GM12872 (cell line): ENCODE data around the gene BRI3.

ENCODE experiments used
- TF ChIP-seq, protein P1 (sequence below): IDR thresholded peaks from 3 replicates; pipeline ENCODE4 v1.5.1; 2011; ENCODE audit warnings: low read depth, mild to moderate bottlenecking, low read length, moderate library complexity; ENCODE audit not compliant: insufficient read depth

BRI3 gene

DNA sequence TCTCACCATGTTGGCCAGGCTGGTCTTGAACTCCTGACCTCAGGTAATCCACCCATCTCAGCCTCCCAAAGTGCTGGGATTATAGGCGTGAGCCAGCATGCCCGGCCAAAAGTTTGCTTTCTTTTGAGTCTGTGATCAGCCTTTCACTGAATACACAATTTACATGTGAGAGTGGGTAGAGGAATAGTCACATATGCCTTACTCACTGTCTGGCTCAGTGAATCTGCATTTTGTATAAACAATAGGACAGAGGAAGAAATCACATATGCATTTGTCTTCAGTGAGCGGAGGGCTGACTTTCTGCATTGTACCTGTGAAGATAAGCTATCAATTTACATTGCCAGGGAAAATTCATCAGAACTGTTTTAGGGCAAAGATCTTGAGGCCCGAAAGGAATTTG, 27.0 kb upstream of the BRI3 start:
- TF ChIP-seq, protein P1, sequence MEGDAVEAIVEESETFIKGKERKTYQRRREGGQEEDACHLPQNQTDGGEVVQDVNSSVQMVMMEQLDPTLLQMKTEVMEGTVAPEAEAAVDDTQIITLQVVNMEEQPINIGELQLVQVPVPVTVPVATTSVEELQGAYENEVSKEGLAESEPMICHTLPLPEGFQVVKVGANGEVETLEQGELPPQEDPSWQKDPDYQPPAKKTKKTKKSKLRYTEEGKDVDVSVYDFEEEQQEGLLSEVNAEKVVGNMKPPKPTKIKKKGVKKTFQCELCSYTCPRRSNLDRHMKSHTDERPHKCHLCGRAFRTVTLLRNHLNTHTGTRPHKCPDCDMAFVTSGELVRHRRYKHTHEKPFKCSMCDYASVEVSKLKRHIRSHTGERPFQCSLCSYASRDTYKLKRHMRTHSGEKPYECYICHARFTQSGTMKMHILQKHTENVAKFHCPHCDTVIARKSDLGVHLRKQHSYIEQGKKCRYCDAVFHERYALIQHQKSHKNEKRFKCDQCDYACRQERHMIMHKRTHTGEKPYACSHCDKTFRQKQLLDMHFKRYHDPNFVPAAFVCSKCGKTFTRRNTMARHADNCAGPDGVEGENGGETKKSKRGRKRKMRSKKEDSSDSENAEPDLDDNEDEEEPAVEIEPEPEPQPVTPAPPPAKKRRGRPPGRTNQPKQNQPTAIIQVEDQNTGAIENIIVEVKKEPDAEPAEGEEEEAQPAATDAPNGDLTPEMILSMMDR = no peak

DNA sequence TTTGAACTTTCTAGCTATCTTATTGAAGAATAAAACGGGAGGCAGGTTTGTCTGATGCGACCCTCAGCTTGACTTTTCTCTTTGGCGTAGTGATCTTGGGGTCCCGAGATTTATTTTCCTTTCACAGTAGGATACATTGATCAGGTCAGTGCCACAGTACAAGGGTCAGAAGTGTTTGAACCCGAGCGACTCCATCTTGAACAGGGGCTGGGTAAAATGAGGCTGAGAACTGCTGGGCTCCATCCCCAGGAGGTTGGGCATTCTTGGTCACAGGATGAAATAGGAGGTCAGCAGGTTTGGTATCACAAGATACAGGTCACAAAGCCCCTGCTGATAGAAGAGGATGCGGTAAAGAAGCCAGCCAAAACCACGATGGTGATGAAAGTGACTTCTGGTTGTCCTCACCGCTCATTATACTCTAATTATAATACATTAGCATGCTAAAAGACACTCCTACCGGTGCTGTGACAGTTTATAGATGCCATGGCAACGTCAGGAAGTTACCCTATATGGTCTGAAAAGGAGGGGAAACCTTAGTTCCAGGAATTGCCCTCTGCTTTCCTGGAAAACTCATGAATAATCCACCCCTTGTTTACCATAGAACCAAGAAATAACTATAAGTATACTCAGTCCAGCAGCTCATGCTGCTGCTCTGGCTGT, 26.4 kb upstream of the BRI3 start:
- TF ChIP-seq, protein P1 = no peak

DNA sequence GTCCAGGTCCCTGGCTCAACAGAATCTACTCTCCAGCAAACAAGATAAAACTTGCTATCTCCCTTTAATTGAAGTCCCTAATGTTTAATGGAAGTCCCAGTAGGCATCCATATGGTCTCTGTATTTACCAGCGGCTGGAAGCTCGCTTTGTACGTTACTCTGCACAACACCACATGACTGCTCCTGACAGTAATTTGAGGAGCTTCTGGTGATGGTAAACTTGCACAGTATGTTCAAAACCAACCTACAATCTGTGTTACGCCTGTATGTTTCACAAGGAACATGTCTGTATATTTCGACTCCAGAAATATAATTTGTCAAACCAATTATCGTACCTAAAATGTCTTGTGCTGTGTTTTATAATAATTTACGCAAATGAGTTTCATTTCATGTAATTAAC, 25.1 kb upstream of the BRI3 start:
- TF ChIP-seq, protein P1 = no peak

DNA sequence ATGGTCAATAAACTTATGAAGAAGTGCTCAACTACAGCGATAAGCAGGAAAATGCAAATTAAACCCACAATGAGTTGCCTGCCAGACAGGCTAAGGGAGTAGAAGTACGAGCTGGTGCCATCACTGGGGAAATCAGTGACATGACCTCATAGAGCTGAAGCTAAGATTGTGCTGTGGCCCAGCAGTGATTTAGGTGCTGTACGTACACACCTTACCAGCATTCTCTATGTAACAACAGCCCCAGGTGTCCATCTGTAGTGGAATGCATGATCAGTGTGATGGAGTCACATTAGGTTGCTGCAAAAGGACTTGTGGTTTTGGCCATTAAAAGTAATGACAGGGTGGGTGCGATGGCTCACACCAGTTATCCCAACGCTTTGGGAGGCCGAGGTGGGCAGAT, 23.8 kb upstream of the BRI3 start:
- TF ChIP-seq, protein P1 = no peak

DNA sequence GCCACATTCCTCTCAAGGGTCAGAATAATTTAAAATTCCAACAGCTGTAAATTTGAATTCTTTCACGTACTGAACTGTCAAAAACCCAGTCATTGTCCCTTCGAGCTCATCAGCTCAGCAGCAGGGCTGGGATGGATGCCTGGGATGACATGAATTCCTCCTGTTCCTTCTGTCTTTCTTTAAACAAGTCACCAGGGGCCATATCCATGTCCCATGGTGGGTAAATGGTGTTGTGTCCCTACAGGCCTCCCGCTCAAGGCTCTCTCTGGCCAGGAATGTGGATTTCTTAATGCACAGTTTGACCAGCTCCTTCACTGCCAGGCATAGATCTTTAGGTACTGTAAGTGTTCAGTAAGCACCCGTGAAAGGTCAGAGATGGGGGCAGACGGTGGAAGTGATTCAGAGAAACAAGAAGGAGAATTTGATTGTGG, 15.6 kb upstream of the BRI3 start:
- TF ChIP-seq, protein P1 = no peak

DNA sequence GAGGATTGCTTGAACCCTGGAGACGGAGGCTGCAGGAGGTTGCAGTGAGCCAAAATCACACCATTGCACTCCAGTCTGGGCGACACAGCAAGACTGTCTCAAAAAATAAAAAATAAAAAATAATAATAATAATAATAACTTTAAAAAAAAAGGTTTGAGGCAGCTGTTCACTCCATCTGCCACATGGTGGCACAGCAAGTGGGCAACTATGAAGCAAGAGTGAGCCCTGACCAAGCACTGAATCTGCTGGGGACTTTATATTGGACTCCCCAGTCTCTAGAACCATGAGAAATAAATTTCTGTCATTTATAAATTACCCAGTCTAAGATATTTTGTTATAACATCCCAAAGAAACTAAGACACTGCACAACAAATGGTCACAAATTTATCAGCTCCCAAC, 14.6 kb upstream of the BRI3 start:
- TF ChIP-seq, protein P1 = peak; percentile 43; the same call in 2 of the 3 replicates

DNA sequence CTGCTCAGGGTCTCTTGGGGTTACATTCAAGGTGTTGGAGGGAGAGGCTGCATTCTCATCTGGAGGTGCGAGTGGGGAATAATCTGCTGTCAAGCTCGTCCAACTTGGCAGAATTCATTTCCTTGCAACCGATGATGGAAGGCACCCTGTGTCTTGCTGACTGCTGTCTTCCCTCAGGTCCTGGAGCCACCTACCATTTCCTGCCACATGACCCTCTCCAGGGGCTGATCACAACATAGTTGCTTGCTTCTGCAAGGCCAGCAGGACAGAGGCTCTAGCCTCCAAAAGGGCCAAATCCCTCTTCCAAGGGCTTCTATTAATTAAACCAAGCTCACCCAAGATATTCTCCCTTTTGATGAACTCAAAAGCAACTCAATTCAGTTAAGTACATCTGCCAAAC, 14.2 kb upstream of the BRI3 start:
- TF ChIP-seq, protein P1 = no peak
